Measurements from ENCODE around the gene UQCRHL. TPM values are rescaled to one million over a fixed set of nuclear protein-coding genes. Genes with fewer than 3 reads are reported as not detected.
"Not testable (repeated sequence)": the region's sequence is repeated elsewhere in the genome, so short reads cannot be mapped to it uniquely, and the experiment has no call there.

The UQCRHL gene
- total RNA-seq, 1 donor from 2014 or later = 2.4 TPM

DNA sequence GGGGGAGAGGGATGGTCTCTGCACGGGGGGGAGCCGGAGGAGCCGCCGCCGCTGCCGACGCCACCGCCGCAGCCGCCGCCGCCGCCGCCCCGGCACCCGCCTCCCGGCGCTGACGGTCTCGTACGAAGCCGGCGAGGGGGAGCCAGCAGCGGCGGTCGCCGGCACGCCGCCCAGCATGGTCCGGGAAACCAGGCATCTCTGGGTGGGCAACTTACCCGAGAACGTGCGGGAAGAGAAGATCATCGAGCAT, 40.4 kb upstream of the UQCRHL start:
- no peaks in the 10 kb centered on the region for H3K9me3 Mint-ChIP-seq (ENCODE audit: unreplicated experiment)
- DNase-seq (ENCODE audit: low spot score) = no peak
- peak overlapping the region; percentile 59 for H3K4me3 Mint-ChIP-seq (ENCODE audit: unreplicated experiment)
- H3K36me3 Mint-ChIP-seq (ENCODE audit: low read depth, unreplicated experiment) = peaks cover 6% of the 10 kb centered on the region
- peaks cover 26% of the 10 kb centered on the region for H3K4me1 Mint-ChIP-seq (ENCODE audit: unreplicated experiment)
- H3K27me3 Mint-ChIP-seq (ENCODE audit: unreplicated experiment) = peaks cover 13% of the 10 kb centered on the region
- TF ChIP-seq, protein P1, sequence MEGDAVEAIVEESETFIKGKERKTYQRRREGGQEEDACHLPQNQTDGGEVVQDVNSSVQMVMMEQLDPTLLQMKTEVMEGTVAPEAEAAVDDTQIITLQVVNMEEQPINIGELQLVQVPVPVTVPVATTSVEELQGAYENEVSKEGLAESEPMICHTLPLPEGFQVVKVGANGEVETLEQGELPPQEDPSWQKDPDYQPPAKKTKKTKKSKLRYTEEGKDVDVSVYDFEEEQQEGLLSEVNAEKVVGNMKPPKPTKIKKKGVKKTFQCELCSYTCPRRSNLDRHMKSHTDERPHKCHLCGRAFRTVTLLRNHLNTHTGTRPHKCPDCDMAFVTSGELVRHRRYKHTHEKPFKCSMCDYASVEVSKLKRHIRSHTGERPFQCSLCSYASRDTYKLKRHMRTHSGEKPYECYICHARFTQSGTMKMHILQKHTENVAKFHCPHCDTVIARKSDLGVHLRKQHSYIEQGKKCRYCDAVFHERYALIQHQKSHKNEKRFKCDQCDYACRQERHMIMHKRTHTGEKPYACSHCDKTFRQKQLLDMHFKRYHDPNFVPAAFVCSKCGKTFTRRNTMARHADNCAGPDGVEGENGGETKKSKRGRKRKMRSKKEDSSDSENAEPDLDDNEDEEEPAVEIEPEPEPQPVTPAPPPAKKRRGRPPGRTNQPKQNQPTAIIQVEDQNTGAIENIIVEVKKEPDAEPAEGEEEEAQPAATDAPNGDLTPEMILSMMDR (IDR thresholded peaks at IDR 0.05; ENCODE audit: unreplicated experiment) = no peak
- H3K27ac Mint-ChIP-seq (ENCODE audit: unreplicated experiment) = no peak overlapping the region

DNA sequence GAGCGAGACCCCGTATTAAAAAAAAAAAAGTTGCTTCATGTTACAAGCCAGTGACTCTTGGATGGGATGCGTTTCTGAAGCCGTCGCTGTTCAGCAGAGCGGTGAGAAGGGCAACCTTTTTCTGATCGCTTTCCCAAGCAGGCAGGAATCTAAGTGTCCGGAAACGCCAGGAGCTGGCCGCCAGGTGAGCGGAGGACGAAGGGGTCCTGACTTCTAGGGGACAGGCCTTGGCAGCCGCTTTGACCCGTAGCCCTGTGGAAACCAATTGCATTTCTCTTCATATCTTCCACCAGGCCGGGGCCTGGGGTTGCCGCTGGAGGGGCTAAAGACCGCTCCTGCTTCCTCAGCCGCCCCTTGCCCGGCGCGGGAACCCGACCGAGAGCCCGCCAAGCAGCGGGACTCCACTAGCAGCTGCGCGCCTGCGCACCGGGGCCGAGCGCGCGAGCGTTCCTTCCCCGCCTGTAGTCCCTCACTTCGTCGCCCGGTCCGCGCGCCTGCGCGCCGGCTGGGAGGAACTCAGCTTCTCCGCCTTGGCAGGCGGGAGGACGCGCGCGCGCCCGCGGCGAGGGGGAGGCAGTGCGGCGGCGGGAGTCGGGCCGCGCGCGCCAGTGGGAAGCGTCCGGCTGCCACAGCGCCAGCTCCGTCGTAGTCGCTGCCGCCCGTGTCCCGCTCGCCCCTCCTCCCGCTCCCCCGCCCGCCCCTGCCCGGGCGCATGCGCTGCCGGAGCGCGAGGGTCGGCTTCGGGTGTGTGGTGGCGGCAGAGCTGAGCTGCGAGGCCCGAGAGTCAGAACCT, 39.8 kb upstream of the UQCRHL start, which contains the start of gene SPEN:
SPEN (plus strand) TSS at position 608 of the 793 bp plus-strand sequence. CDS start 361 bp downstream, outside the sequence.
- peak within 1 kb of the TSS; percentile 97 for H3K27ac Mint-ChIP-seq (ENCODE audit: unreplicated experiment)
- H3K4me1 Mint-ChIP-seq (ENCODE audit: unreplicated experiment) = peaks cover 26% of the 10 kb centered on the region
- peak within 1 kb of the TSS; percentile 99 for H3K4me3 Mint-ChIP-seq (ENCODE audit: unreplicated experiment)
- peaks cover 13% of the 10 kb centered on the region for H3K27me3 Mint-ChIP-seq (ENCODE audit: unreplicated experiment)
- TF ChIP-seq, protein P1 (IDR thresholded peaks at IDR 0.05; ENCODE audit: unreplicated experiment) = no peak
- H3K36me3 Mint-ChIP-seq (ENCODE audit: low read depth, unreplicated experiment) = peaks cover 6% of the 10 kb centered on the region
- DNase-seq (ENCODE audit: low spot score) = peak; percentile 99
- H3K9me3 Mint-ChIP-seq (ENCODE audit: unreplicated experiment) = no peaks in the 10 kb centered on the region

DNA sequence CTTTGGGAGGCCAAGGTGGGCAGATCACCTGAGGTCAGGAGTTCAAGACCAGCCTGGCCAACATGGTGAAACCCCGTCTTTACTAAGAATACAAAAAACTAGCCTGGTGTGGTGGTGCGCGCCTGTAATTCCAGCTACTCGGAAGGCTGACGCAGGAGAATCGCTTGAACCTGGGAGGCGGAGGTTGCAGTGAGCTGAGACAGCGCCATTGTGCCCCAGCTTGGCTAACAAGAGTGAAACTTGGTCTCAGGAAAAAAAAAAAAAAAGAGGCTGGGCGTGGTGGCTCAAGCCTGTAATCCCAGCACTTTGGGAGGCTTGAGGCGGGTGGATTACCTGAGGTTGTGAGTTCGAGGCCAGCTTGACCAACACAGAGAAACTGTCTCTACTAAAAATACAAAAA, 38.6 kb upstream of the UQCRHL start:
- not testable (repeated sequence) for H3K9me3 Mint-ChIP-seq (ENCODE audit: unreplicated experiment); H3K27ac Mint-ChIP-seq (ENCODE audit: unreplicated experiment); DNase-seq (ENCODE audit: low spot score); H3K36me3 Mint-ChIP-seq (ENCODE audit: low read depth, unreplicated experiment)
- peak overlapping the region; percentile 42 for H3K4me3 Mint-ChIP-seq (ENCODE audit: unreplicated experiment)
- H3K27me3 Mint-ChIP-seq (ENCODE audit: unreplicated experiment) = peaks cover 13% of the 10 kb centered on the region
- peaks cover 16% of the 10 kb centered on the region for H3K4me1 Mint-ChIP-seq (ENCODE audit: unreplicated experiment)

DNA sequence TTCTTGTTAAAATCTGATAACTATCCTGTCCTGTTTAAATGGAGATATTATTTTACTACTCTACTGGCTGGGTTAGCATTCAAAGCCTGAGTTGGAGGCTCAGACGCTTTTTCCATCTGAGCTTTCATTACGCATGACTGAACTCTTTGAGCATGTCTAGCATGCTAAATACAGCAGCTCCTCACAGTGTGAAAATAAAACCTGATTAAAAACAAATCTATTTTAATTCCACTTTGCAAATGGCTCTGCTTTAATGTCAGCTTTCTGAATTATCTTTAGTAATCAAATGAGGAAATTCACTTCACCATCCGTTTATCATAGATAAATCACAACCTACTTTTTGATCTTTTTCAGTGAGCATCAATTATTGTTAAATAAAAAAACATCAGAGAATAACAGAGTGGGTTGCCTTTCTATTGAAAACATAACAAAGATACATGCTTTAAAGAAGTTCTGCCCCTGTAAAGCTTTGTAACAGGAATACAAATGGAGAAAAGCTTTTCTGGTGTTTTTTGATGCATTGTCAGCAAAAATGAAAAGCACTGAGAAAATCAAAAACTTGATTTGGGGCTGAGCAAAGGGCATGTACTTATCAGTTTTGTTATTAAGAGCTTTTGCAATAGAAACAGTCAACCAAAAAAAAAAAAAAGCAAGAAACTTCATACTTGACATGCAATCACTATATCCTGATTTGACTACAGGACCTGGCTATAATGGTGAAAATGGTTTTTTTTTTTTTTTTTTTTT, 36.5 kb upstream of the UQCRHL start:
- Mint-ChIP-seq H3K27ac (ENCODE audit: unreplicated experiment) (no peak overlapping the region), H3K4me1 (ENCODE audit: unreplicated experiment) (peaks cover 2% of the 10 kb centered on the region), H3K9me3 (ENCODE audit: unreplicated experiment) (no peaks in the 10 kb centered on the region), H3K27me3 (ENCODE audit: unreplicated experiment) (peaks cover 8% of the 10 kb centered on the region), H3K4me3 (ENCODE audit: unreplicated experiment) (no peak overlapping the region), H3K36me3 (ENCODE audit: low read depth, unreplicated experiment) (peaks cover 3% of the 10 kb centered on the region)
- no peak for DNase-seq (ENCODE audit: low spot score)
- TF ChIP-seq, protein P1 (IDR thresholded peaks at IDR 0.05; ENCODE audit: unreplicated experiment) = no peak

DNA sequence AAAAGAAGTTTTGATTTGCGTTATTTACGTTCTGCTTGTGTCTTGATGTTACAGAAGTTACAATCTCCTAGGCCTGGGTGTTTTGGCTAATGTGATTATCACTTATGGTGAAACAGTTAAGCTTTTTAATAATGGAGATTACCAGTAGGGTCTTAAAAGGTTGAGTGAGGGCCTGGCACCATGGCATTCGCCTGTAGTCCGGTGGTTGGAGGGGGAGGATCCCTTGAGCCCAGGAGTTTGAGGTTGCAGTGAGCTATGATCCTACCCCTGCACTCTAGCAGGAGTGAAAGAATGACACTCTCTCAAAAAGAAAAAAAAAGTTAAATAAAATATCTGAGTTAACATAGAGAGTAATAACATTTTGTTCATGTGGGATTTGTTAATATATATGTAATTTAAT, 31.3 kb upstream of the UQCRHL start:
- Mint-ChIP-seq H3K27ac (ENCODE audit: unreplicated experiment) (no peak overlapping the region), H3K27me3 (ENCODE audit: unreplicated experiment) (peaks cover 12% of the 10 kb centered on the region), H3K4me1 (ENCODE audit: unreplicated experiment) (peaks cover 8% of the 10 kb centered on the region), H3K9me3 (ENCODE audit: unreplicated experiment) (no peaks in the 10 kb centered on the region), H3K4me3 (ENCODE audit: unreplicated experiment) (no peak overlapping the region), H3K36me3 (ENCODE audit: low read depth, unreplicated experiment) (no peaks in the 10 kb centered on the region)
- DNase-seq (ENCODE audit: low spot score) = no peak
- TF ChIP-seq, protein P1 (IDR thresholded peaks at IDR 0.05; ENCODE audit: unreplicated experiment) = no peak

Measured in endothelial cell (in vitro differentiated cells).